Ovary (tissue), 3 donors: ENCODE measurements around the gene INAVA.

Source experiments
- CTCF ChIP-seq, 3 donors: fragments of 450-650 bp in 2 of 3; fragments of 200-600 bp in 1 of 3; IDR thresholded peaks; one replicate each; pipeline versions ENCODE4 v1.5.1 to v1.8.0; 2016 to 2022; ENCODE audit warnings: antibody characterized with exemption in 3 of 3, mild to moderate bottlenecking in 1 of 3
- EP300 ChIP-seq: sonication (generic); formaldehyde crosslinking; IDR thresholded peaks from one replicate; pipeline ENCODE4 v1.6.1; 2017; ENCODE audit warnings: antibody characterized with exemption
- POLR2A ChIP-seq: fragments of 450-650 bp; IDR thresholded peaks from one replicate; pipeline ENCODE4 v1.6.1; 2017; ENCODE audit warnings: antibody characterized with exemption, mild to moderate bottlenecking, moderate library complexity
- donor health status: DM: no; HTN: no; CAD: no.

- TF ChIP-seq POLR2A (no peak), CTCF (IDR thresholded peaks at IDR 0.05) (no peak), EP300 (no peak)
Observed at GRCh38 chr1:200866521-200866920, 28.2 kb upstream of the INAVA start.
